A549 treated with Mapracorat at 1 μM for 4 hours (cell line): ENCODE data around the gene SCGN. TPM values are rescaled to one million over a fixed set of nuclear protein-coding genes. Genes with fewer than 3 reads are reported as not detected.

Experiments
- total RNA-seq: library from RNA; stranded (reverse); fragments of 200-300 nt; extraction: Qiagen RNA extraction; gene quantifications from 5 replicates; pipeline ENCODE4 v1.2.3, GENCODE V29; 2022

The SCGN gene, protein sequence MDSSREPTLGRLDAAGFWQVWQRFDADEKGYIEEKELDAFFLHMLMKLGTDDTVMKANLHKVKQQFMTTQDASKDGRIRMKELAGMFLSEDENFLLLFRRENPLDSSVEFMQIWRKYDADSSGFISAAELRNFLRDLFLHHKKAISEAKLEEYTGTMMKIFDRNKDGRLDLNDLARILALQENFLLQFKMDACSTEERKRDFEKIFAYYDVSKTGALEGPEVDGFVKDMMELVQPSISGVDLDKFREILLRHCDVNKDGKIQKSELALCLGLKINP
- 0.12 to 0.37 TPM (median 0.31 TPM) in 4 of 5 replicates, not detected in the other for total RNA-seq

GRCh38 chr6:25652007-25652515 lies at the start of gene SCGN:
TSS of gene SCGN (plus strand) at chr6:25652215. CDS start at chr6:25652404, 189 bp downstream.

Other genes starting within 250 kb of the SCGN start
- gene SLC17A4, start 102.5 kb downstream of the SCGN start, total RNA-seq = not detected in 5 replicates
- 0.09 to 0.16 TPM (median 0.12 TPM) in 4 of 5 replicates, not detected in the other for gene SLC17A1, start 179.8 kb downstream of the SCGN start, total RNA-seq
- gene SLC17A3, start 222.0 kb downstream of the SCGN start, total RNA-seq = 0.82 to 1.1 TPM (median 0.93 TPM) in 5 replicates